ENCODE results near the gene PRKG1.
"Not testable (repeated sequence)": the region's sequence is repeated elsewhere in the genome, so short reads cannot be mapped to it uniquely, and the experiment has no call there.

Gene PRKG1

GRCh38 chr10:51117053-51117660, 42.9 kb downstream of the PRKG1 start:
- no peak for DNase-seq (ENCODE audit: low read depth, low spot score)

GRCh38 chr10:51117794-51118193, 43.5 kb downstream of the PRKG1 start:
- no peak for DNase-seq (ENCODE audit: low read depth, low spot score)

- no peak for DNase-seq (ENCODE audit: low read depth, low spot score)
Observed at GRCh38 chr10:51119441-51119840, 45.2 kb downstream of the PRKG1 start.

DNA sequence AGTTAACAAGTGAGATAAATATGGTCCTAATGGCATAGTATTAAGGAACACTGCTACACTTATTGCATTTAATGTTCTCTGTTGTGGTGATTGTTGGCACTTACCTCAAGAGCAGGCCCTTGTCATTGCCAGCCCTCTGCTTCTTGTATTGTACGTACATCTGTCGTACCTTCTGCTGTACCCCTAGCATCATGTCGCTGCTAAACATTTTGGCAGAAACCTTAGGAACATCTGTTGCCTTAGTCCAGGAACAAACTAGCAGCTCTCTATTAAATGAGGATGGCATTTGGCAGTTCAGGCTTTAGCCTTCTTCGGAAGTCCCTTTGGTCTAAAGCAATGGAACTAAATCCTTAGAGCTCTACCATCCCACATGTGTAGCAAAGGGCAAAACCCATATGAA, 47.6 kb downstream of the PRKG1 start:
- no peak for DNase-seq (ENCODE audit: low read depth, low spot score)

DNA sequence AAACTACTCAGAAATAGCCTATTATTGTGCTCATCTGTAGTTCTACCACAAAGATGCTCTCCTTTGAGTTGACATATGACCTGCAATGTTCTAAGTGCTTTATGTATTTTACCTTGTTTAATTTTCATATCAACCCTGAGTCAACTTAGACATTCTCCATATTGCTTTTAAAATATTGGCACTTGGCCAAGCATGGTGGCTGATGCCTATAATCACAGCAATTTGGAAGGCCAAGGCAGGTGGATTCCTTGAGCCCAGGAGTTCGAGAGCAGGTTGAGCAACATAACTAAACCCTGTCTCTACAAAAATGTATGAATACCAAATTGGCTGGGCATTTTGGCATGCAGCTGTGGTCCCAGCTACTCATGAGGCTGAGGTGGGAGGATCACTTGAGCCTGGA, 50.6 kb downstream of the PRKG1 start:
- DNase-seq (ENCODE audit: low read depth, low spot score): no peak

- no peak for DNase-seq (ENCODE audit: low read depth, low spot score)
Observed at GRCh38 chr10:51125518-51125917, 51.2 kb downstream of the PRKG1 start.

- DNase-seq (ENCODE audit: low read depth, low spot score): no peak
Observed at GRCh38 chr10:51129946-51130544, 55.8 kb downstream of the PRKG1 start.

DNA sequence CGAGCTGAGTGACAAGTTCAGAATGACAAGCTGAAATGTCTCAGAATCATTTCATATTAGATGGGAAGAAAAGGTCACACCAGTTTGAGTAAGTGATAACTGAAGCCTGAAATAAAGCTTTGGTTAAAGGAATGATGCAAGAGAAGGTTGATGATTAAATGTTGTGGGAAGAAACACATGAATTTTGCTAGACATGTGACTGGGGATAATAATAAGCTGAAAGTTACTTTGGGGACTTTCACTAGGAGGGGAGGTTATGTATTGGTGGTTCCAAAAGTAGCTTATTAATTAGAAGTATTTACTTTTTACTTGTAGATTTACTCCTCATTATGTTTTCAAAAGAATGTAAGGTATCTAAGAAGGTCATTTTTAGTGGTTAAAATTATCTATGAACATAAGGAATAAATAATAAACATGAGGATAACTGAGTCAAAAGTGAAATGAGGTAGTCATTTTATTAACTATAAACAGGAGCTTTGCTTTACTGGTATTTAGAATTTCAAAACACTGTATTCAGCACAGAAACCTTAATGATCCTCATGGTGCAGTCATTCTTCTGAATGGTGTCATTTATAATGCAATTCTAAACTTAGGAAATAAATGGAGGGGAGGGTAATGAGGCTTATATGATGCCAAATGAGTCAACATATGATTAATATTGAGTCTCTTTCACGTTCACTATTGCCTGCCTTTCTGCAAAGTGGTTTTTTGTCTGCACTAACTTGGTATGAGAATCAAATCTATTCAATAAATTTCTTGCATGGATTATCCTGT, 63.7 kb downstream of the PRKG1 start:
- no peak for DNase-seq (ENCODE audit: low read depth, low spot score)

DNA sequence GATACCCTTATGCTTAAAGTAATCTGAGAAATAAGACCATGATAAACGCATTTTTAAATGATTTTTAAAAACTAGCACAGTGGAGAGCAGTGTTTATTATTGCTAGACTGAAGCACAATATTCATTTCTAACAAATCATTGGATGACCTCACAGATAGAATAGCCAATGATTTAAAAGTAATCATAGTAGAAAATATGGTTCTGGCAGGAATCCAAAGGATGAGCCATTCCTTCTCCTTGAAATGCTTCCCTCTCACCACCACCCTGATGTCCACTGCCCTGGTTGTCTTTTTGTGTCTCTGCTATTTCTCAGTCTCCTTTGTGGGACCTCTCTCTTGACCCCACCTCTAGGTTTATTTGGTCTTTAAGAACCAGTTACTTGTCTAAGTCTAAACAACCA, 64.9 kb downstream of the PRKG1 start:
- no peak for DNase-seq (ENCODE audit: low read depth, low spot score)

DNA sequence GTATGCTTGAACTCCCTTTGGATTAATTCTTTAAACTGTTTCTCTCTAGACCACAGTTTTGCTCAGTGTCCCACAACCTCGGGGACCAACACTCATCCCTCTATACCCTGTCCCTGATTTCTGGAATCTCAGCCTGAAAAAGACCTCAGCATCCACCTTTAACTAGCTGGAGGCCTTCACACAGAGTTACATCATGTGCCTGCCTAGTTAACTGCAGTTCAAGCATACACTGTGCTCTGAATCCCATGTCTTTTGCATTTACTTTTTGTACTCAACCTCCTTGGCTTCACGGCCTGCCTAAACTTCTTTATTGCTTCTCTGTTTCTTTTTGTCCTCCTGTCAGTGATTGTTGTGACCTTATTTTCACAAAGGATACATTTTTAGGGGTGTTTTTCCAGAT, 66.7 kb downstream of the PRKG1 start:
- no peak for DNase-seq (ENCODE audit: low read depth, low spot score)

DNA sequence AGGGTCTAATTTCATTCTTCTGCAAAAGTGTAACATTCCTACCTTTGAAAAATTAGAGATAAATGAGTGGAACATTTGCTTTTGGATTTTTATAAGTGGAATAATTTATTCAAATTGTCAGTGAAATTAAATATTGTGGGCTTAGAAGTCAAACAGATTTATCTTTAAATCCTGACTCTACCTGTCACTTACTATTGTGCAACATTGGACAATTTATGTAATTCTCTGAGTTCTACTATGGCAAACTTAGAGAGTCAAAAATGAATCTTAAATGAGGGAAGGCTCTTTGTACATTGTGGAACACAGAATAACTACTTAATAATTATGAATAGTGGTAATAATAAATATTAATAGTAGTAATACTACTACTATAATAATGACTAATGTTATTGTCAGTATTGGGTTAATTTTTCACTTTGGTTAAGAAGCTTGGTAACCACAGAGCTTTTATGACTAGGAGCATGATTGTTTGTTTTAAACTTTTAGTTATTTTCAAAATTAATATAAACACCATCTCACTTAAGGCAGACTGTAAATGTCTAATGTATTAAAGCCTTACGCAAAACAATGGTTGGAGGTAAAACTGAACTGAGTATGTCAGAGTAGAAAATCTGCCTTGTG, 70.0 kb downstream of the PRKG1 start:
- DNase-seq (ENCODE audit: low read depth, low spot score): no peak

DNA sequence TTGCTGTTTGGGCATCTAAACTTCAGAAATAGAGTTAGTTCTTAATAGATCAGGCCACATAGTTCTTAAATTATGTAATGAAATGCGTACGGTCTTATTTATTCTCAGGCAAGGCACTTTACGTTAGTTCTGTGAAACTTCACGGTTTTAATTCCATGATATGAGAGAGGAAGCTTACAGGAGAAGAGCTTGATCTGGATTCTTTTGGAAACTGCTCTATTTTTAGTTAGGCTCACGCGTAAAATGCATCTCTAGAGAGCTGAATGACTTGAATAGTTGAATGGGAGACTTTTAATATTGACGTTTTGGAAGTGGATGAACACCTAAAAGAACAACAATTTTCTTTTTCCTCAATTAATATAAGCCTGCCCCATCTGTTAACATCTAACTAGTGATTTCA, 71.1 kb downstream of the PRKG1 start:
- no peak for DNase-seq (ENCODE audit: low read depth, low spot score)

DNA sequence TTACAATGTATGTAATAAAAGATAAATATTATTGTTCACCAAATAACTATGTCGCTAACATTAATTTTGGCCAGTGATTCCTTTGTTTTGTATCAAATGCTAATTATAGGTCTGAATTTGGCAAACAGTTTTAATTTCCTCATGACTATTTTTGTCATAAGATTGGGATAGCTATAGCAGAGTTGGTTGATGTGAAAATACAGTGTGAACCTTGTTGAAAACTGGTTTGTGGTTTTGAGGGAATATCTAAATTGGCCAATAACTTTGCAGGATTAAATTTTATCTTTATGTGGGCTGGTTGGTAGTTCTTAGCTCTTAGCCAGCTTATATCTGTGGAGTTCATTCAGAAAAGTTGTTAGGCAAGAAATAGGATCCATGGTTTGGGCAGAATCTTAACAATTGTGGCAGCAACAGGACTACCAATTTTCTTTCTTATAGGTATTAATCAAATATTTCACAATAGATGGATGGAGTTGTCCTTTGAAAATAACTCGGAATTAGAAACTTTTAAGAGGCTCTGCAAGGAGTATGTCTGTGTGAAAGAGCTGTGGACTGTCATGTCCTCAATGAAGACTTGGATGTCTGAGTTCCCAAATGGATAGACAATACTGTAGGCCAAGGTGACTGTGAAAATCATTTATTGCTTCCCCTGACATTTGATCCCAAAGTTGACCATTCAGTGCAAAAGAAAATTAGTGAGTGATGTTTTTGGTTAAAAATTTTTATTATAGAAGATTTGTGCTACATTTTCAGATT, 73.5 kb downstream of the PRKG1 start:
- no peak for DNase-seq (ENCODE audit: low read depth, low spot score)

DNA sequence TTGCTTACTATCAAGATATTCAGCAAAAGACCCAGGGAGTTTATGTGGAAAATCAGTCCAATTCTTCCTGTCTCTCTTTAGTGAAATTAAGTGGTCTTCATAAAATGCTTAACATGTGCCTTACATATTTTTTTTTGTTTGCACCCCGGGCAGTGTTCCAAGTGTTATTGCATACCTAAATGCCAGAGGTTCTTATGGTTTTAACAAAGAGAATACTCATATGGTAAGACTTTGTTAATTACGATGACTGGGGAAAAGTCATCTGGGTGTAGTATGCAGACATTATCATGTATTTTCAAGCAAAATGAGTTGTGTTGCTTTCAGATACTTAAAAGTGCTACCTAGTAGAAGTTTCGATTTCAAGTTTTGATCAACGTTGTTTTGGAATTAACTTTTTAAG, 82.6 kb downstream of the PRKG1 start:
- no peak for DNase-seq (ENCODE audit: low read depth, low spot score)

DNA sequence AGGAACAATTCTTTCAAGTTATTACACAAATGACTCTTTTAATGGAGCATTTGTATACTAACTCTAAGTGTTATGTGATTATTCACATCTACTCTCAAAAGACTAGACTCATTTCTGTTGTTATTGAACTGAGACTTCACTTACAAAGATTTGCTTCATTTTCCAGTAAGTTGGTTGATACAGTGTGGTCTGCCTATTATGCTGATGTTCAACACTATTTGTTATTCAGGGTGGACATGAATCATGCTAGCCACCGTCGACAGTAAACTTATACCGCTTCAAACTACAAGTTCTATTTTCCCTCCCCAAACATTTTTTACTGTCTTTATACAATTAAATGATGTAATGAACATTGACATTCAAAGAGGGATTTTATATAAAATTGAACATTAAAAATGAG, 84.5 kb downstream of the PRKG1 start:
- no peak for DNase-seq (ENCODE audit: low read depth, low spot score)

GRCh38 chr10:51159841-51160240, 85.6 kb downstream of the PRKG1 start:
- no peak for DNase-seq (ENCODE audit: low read depth, low spot score)

DNA sequence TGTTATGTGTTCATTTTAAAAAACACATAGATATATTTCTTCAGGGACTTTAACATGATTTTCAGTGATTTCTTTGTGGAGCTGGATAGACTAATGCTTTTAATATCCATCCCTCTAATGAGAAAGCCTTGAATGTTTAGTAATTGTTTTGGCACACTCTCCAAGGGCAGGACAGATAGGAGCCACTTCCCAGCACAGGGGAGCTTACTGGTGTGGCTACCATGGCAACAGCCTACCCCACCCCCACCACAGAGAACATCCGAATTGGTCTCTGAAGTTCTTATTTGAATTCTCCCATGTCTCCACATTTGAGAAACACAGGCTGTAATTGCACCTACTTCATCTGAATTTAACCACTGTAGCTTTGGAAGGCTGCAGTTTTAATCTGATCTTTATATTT, 87.7 kb downstream of the PRKG1 start:
- DNase-seq (ENCODE audit: low read depth, low spot score): no peak

- DNase-seq (ENCODE audit: low read depth, low spot score): not testable (repeated sequence)
Observed at GRCh38 chr10:51163380-51164049, 89.2 kb downstream of the PRKG1 start.

DNA sequence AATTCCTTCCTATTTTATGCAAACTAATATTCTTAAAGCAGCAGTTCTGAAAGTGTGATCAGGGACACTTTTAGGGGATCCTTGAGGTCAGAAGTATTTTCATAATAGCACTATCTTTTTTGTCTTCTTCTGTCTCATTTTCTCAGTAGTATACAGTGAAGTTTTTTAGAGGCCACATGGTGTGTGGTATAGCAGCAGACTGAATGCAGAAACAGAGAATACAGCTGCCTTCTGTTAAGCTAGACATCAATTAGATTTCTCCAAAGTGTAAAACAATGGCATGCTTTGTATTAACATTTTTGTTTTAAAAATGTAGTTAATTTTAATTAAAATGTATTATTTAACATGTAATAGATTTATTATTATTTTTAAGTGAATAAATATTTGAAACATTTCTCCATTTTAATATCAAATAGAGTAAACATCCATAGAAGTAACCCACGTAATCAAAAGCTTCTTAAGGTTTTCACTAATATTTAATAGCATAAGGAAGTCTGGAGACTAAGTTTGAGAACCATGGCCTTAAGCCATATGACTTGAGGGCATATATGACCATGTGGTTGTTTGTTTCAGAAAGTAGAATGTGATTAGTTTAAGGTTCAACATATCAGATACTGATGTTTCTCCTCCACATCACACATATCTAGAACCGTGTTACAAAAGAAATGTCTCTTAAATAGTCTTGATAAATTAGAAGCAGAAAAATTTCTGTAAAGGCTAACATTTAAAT, 94.0 kb downstream of the PRKG1 start:
- no peak for DNase-seq (ENCODE audit: low read depth, low spot score)

GRCh38 chr10:51169111-51169510, 94.8 kb downstream of the PRKG1 start:
- DNase-seq (ENCODE audit: low read depth, low spot score): no peak

All from activated CD4-positive, CD25-positive, alpha-beta regulatory T cell treated with anti-CD3 and anti-CD28 coated beads, Interleukin-2, amount 50 U/mL, for 16 hours (primary cell).